Measurements from ENCODE around the gene PPP5C.

Gene PPP5C

DNA sequence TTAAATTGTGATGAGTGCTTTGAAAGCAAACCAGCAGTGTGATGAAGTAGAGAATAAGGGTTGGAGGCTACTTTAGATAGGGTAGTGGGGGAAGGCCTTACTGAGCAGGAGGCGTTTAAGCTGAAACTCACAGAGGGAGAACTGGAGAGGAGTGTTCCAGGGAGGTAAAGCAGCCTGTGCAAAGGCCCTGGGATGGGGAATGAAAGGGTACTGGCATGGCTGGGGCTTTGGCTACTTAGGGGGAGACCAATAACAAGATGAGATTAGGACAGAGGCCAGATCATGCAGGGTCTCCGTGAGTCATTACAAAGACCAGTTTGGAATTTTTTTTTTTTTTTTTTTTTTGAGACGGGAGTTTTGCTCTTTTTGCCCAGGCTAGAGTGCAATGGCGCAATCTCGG, 1.1 kb downstream of the PPP5C start:
- Mint-ChIP-seq H3K9me3 (no peaks in the 10 kb centered on the region), H3K4me3 (peak overlapping the region; percentile 84), H3K36me3 (peaks cover 24% of the 10 kb centered on the region), H3K27ac (peak overlapping the region; percentile 89), H3K27me3 (peaks cover 11% of the 10 kb centered on the region), H3K4me1 (peaks cover 64% of the 10 kb centered on the region)
- CTCF ChIA-PET = interaction anchor here (0.7 to 2.3 kb wide), 5 partner anchors 8 to 67 kb away, joined by 3 to 9 read pairs (median 4); no protein-coding TSS in a partner anchor
- DNase-seq = no peak

DNA sequence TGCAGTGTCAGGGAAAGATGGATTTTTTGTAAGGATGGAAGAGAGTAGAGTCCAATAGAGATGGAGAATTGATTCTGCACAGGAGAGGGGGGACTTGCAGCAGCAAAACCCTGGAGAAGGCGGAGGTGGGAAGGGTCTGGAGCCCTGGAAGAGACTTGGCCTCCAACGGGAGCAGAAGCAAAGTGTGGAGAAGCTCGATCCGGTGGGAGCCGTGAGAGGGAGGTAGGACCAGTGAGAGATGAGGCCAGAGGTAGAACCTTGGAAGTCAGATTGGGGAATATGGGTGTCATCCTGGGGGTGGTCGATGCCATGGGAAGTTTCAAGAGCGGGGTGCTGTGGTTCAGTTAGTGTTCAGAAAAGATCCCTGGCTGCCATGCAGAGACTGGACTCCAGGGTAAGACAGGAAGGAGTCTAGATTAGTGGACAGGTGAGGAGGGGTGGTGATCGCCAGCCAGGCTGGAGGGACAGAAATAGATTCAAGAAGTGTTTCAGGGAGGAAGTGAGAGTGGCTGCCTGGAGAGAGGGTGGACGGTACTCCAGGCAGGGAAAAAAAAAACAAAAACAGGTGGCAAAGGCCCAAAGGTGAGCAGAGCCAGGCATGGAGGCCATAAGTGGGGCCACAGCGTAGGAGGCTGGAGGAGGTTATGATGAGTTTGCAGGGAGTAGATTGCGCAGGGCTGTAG, 2.6 kb downstream of the PPP5C start:
- no peak for DNase-seq
- H3K27ac Mint-ChIP-seq = peak overlapping the region; percentile 87
- peaks cover 71% of the 10 kb centered on the region for H3K4me1 Mint-ChIP-seq
- H3K27me3 Mint-ChIP-seq = no peaks in the 10 kb centered on the region
- CTCF ChIA-PET = no interaction called here
- H3K4me3 Mint-ChIP-seq = peak overlapping the region; percentile 77
- H3K9me3 Mint-ChIP-seq = no peaks in the 10 kb centered on the region
- H3K36me3 Mint-ChIP-seq = peaks cover 31% of the 10 kb centered on the region

- Mint-ChIP-seq H3K27ac (peak overlapping the region; percentile 87), H3K36me3 (peaks cover 33% of the 10 kb centered on the region), H3K27me3 (no peaks in the 10 kb centered on the region), H3K4me3 (peak overlapping the region; percentile 77), H3K4me1 (peaks cover 71% of the 10 kb centered on the region), H3K9me3 (no peaks in the 10 kb centered on the region)
- CTCF ChIA-PET = interaction anchor here (1.9 kb wide), 1 partner anchor 46 kb away, joined by 6 read pairs; no protein-coding TSS in a partner anchor
- no peak for DNase-seq
Observed at GRCh38 chr19:46350029-46350757, 3.3 kb downstream of the PPP5C start.

GRCh38 chr19:46350758-46351159, 3.9 kb downstream of the PPP5C start:
- H3K4me1 Mint-ChIP-seq = peaks cover 70% of the 10 kb centered on the region
- DNase-seq = peak; percentile 49
- peaks cover 39% of the 10 kb centered on the region for H3K36me3 Mint-ChIP-seq
- no peaks in the 10 kb centered on the region for H3K27me3 Mint-ChIP-seq
- H3K4me3 Mint-ChIP-seq = peak overlapping the region; percentile 77
- CTCF ChIA-PET = interaction anchor here (1.9 kb wide), 1 partner anchor 45 kb away, joined by 6 read pairs; no protein-coding TSS in a partner anchor
- H3K9me3 Mint-ChIP-seq = no peaks in the 10 kb centered on the region
- H3K27ac Mint-ChIP-seq = peak overlapping the region; percentile 87

DNA sequence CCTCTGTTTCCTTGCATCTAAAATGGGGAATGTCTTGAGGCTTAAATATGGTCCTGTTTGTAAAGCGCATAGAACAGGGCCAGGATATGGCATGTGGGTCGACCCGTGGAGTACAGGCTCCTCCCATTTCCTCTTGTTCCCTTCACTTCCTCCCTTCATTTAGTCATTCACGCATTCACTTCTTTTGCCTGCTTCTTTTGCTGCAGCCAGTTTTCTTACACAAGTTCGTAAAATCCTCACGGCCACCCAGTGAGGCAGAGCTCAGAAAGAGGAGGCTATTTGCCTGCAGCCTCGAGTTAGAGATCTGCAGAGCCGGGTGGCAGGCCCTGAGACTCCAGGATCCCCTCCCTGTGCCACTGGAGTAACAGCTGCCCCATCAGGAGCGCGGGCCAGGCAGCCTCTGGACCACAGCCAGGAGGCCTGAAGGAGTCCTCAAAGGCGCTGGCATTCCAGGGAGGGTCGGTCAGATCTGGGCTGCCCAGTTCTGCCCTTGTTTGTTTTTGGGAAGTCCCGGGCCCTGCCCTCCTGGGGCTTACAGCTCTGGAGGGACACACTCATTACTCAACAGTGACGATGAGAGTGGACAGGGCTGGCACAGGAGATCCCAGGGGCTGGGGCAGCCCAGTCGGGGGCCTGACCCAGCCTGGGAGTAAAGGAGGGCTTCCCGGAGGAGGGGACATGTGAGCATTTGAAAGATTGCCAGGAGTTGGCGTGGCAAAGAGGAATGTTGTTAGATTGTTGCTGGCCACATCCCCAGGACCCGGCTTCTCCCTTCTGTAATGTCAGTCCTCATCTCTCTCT, 4.6 kb downstream of the PPP5C start:
- CTCF ChIA-PET = interaction anchor here (1.9 kb wide), 1 partner anchor 45 kb away, joined by 6 read pairs; no protein-coding TSS in a partner anchor

GRCh38 chr19:46353730-46354528, 7.0 kb downstream of the PPP5C start:
- peaks cover 47% of the 10 kb centered on the region for H3K36me3 Mint-ChIP-seq
- peaks cover 58% of the 10 kb centered on the region for H3K4me1 Mint-ChIP-seq
- no peak for DNase-seq
- no peaks in the 10 kb centered on the region for H3K9me3 Mint-ChIP-seq
- no peak overlapping the region for H3K4me3 Mint-ChIP-seq
- H3K27ac Mint-ChIP-seq = peak overlapping the region; percentile 70
- CTCF ChIA-PET = interaction anchor here (0.7 kb wide), 1 partner anchor 10 kb away, joined by 3 read pairs; no protein-coding TSS in a partner anchor
- no peaks in the 10 kb centered on the region for H3K27me3 Mint-ChIP-seq

More for the DNA sequence above, 4.6 kb downstream of the PPP5C start:
- peaks cover 70% of the 10 kb centered on the region for H3K4me1 Mint-ChIP-seq
- H3K9me3 Mint-ChIP-seq = no peaks in the 10 kb centered on the region
- H3K4me3 Mint-ChIP-seq = peak overlapping the region; percentile 77
- H3K27ac Mint-ChIP-seq = peak overlapping the region; percentile 87
- DNase-seq = peak; percentile 53
- no peaks in the 10 kb centered on the region for H3K27me3 Mint-ChIP-seq
- peaks cover 43% of the 10 kb centered on the region for H3K36me3 Mint-ChIP-seq

- CTCF ChIA-PET = interaction anchor here (0.9 to 1.0 kb wide), 2 partner anchors 8 to 9 kb away, joined by 3 to 4 read pairs; partner anchors contain the start of gene PPP5C
- peaks cover 44% of the 10 kb centered on the region for H3K36me3 Mint-ChIP-seq
- H3K4me3 Mint-ChIP-seq = no peak overlapping the region
- no peak for DNase-seq
- H3K4me1 Mint-ChIP-seq = peaks cover 47% of the 10 kb centered on the region
- H3K9me3 Mint-ChIP-seq = no peaks in the 10 kb centered on the region
- no peaks in the 10 kb centered on the region for H3K27me3 Mint-ChIP-seq
- H3K27ac Mint-ChIP-seq = no peak overlapping the region
Observed at GRCh38 chr19:46355234-46356148, 8.6 kb downstream of the PPP5C start.

GRCh38 chr19:46356149-46357055, 9.5 kb downstream of the PPP5C start:
- H3K9me3 Mint-ChIP-seq = no peaks in the 10 kb centered on the region
- no peak overlapping the region for H3K27ac Mint-ChIP-seq
- no peak for DNase-seq
- H3K36me3 Mint-ChIP-seq = peaks cover 44% of the 10 kb centered on the region
- H3K27me3 Mint-ChIP-seq = no peaks in the 10 kb centered on the region
- no peak overlapping the region for H3K4me3 Mint-ChIP-seq
- H3K4me1 Mint-ChIP-seq = peaks cover 45% of the 10 kb centered on the region
- CTCF ChIA-PET = interaction anchor here (0.9 kb wide), 1 partner anchor 9 kb away, joined by 4 read pairs; no protein-coding TSS in a partner anchor

GRCh38 chr19:46357846-46358583, 11.1 kb downstream of the PPP5C start:
- CTCF ChIA-PET = interaction anchor here (0.6 to 1.2 kb wide), 3 partner anchors 14 to 130 kb away, joined by 3 to 4 read pairs (median 3); no protein-coding TSS in a partner anchor
- Mint-ChIP-seq H3K9me3 (no peaks in the 10 kb centered on the region), H3K36me3 (peaks cover 43% of the 10 kb centered on the region), H3K27me3 (no peaks in the 10 kb centered on the region), H3K27ac (no peak overlapping the region), H3K4me1 (peaks cover 40% of the 10 kb centered on the region), H3K4me3 (no peak overlapping the region)
- DNase-seq = no peak

- Mint-ChIP-seq H3K4me1 (peaks cover 44% of the 10 kb centered on the region), H3K27ac (peak overlapping the region; percentile 75)
- CTCF ChIA-PET = interaction anchor here (1.8 kb wide), 1 partner anchor 15 kb away, joined by 3 read pairs; the partner anchor contains the start of gene PPP5C
Observed at GRCh38 chr19:46361915-46362314, 15.0 kb downstream of the PPP5C start.

GRCh38 chr19:46364359-46364758, 17.5 kb downstream of the PPP5C start:
- CTCF ChIA-PET = interaction anchor here (0.6 kb wide), 1 partner anchor 18 kb away, joined by 4 read pairs; the partner anchor contains the start of gene PPP5C
- no peak for DNase-seq
- Mint-ChIP-seq H3K36me3 (peaks cover 38% of the 10 kb centered on the region), H3K9me3 (no peaks in the 10 kb centered on the region), H3K4me1 (peaks cover 40% of the 10 kb centered on the region), H3K27me3 (no peaks in the 10 kb centered on the region), H3K27ac (no peak overlapping the region), H3K4me3 (no peak overlapping the region)

More at GRCh38 chr19:46361915-46362314, 15.0 kb downstream of the PPP5C start:
- Mint-ChIP-seq H3K27me3 (no peaks in the 10 kb centered on the region), H3K9me3 (no peaks in the 10 kb centered on the region), H3K36me3 (peaks cover 46% of the 10 kb centered on the region), H3K4me3 (peak overlapping the region; percentile 65)
- no peak for DNase-seq

Data from activated naive CD4-positive, alpha-beta T cell treated with anti-CD3 and anti-CD28 coated beads, Interleukin-2, amount 10 ng/mL, durations not matched to agents 7 days and 5 days (primary cell).